ENCODE results near the gene NSUN5.
"Not testable (repeated sequence)": the region's sequence is repeated elsewhere in the genome, so short reads cannot be mapped to it uniquely, and the experiment has no call there.

NSUN5 gene

GRCh38 chr7:73327449-73327848 lies 18.8 kb upstream of the NSUN5 start:
- not testable (repeated sequence) for DNase-seq

DNA sequence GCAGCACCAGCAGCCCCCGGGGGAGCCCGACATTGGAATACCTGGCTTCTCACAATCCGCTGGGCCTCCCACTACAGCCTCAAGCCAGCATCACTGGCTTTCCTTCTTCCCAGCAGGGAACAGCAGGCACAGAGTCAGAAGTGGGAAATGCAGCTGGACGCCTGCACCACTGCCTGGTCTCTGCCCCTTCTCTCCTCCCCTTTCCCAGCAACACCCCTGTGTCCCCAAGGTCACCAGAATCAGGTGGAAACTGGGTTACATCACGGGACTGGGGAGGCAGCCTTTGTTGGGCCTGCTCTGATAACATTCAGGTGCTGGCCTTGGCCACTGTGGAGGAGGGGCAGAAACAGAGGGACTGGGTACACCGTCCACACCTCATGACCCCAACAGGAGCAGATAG lies 16.8 kb upstream of the NSUN5 start:
- DNase-seq: not testable (repeated sequence)

- peak in 36 of 51 donors; percentile 1 to 55 (median 32) for DNase-seq
These were observed 15.6 kb upstream of the NSUN5 start for GRCh38 chr7:73324081-73324845.

DNA sequence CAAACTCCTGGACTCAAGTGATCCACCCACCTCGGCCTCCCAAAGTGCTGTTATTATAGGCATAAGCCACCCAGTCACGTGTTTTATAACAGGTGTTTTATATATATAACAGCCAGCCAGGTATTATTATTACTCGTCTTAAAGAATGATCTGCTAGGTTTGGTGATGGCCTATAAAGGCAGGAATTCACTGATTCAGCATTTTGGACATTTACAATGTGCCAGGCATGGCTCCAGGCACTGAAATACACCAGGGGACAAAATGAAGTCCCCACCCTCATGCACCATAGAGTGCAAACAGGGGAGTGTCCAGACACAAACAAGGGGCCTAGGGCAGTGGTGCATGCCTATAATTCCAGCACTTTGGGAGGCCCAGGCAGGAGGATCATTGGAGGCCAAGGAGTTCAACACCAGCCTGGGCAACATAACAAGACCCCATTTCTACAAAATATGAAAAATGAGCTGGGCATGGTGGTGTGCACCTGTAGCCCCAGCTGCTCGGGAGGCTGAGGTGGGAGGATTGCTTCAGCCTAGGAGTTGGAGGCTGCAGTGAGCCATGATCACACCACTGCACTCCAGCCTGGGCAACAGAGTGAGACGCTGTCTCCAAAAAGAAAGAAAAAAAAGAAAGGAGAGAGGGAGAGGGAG lies 14.9 kb upstream of the NSUN5 start:
- not testable (repeated sequence) for DNase-seq

- not testable (repeated sequence) for DNase-seq
These were observed 11.4 kb upstream of the NSUN5 start for GRCh38 chr7:73320009-73320408.

- not testable (repeated sequence) for DNase-seq
These were observed 10.9 kb upstream of the NSUN5 start for GRCh38 chr7:73319541-73319940.

DNA sequence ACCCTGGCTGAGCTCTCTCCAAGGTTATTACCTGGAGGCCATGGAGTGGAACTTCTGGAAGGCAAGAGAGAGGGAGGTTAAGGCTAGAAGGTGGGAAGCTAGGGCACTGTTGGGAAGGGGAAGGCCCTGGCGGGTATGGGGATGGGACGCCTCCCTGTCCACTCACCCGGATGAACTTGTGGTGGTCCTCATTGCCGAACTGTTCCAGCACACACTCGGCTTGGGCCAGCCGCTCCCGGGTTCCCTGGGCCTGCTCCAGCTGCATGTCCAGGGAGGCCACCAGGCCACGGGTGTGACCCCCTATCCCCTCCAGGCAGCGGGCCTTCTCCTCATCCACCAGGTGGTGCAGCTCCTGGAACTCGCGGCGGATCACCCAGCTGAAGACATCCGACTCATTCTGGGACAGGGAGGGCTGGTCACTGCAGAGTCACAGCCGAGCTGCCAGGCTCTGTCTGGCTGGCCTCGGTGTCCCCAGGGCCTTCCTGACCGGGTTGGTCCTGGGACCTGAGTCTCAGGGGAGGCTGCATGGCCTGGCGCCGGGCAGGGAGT lies 10.1 kb upstream of the NSUN5 start:
- DNase-seq: not testable (repeated sequence)

DNA sequence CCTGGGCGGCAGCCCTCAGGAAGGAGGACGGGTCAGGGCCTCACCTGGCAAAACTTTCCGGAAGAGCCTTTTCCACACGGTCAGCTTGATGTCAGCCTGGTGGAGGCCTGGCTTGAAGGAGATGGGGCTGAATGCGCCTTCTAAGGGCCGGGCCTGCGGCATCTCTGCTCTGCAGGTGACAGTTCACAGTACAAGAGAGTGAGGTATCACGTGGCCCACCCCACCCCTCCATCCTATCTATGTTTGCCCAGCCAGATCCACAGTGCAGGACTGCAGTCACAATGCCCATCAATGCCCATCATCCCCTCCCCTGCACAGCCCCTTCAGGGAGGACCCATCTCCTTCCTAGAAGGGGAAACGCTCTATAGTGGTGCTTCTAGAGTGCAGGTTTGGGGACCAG lies 7.9 kb upstream of the NSUN5 start:
- no peak for DNase-seq

GRCh38 chr7:73314271-73314670 lies 5.6 kb upstream of the NSUN5 start:
- DNase-seq: no peak

- DNase-seq: no peak
These were observed 4.9 kb upstream of the NSUN5 start for GRCh38 chr7:73313521-73313906.

GRCh38 chr7:73312831-73313520 lies 4.3 kb upstream of the NSUN5 start:
- no peak for DNase-seq

DNA sequence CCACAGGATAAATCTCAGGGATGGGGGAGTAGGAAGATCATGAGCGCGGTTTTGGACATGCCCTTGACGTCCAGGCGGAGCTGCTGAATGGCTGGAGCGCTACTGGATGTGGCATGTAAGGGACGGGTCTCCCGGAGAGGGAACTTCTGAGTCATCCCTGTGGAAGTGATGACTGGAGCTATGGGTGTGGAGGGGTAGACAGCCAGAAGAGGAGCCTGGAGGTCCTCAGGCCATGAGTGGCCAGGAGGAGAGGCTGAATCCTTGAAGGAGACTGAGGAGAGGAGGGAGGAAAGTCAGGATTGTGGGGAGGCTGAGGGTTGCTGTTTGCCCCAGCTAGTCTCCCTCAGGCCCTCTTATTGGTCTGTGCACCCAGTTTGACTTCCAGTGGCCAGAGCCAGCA lies 2.8 kb upstream of the NSUN5 start:
- not testable (repeated sequence) for DNase-seq

DNA sequence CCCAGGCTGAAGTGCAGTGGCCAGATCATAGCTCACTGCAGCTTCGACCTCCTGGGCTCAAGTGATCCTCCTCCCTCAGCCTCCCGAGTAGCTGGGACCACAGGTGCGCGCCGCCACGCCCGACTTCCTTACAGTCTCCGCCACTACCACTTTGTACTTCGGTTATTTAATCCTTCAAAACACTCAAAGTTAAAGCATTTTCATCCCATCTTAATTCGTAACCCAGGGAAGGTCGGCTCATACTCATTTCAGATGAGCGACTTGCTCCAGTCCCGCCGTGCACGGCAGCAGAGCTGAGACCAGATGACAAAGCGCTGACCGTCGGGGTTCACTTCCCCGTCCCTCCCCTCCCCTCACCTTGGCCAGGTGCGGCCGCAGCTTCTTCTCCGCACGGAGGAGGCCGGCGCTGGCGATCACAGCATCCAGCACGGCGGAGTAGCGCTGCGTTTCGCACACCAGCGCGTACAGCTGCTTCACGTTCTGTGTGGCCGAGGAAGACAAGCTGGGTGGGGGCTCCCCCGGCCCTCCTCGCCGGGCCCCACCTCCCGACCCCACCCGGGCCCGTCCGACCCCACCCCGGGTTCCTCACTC lies 457 bp downstream of the NSUN5 start:
- peak in 3 of 51 donors; percentile 22 to 55 (median 38) for DNase-seq

GRCh38 chr7:73307436-73307835 lies 1.2 kb downstream of the NSUN5 start:
- no peak for DNase-seq

GRCh38 chr7:73304612-73305387 lies 3.8 kb downstream of the NSUN5 start:
- not testable (repeated sequence) for DNase-seq

DNA sequence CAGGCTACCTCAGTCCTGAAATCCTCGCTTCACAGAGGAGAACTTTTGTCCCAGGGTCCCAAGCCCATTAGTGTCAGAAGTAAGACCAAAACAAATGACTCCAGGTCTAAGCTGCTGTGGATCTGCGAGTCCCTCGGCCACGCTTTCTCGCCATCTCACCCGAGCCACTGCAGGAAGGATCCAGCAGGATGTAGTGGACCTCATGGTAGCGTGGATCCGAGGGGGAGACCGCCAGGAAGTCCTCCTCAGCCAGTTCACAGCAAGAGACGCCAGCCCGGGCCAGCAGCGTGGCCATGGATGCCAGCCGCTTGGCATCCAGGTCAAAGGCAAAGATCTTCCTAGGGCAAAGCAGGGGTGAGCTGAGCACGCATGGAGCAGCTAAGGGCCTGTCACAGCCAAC lies 4.6 kb downstream of the NSUN5 start:
- DNase-seq: no peak

DNA sequence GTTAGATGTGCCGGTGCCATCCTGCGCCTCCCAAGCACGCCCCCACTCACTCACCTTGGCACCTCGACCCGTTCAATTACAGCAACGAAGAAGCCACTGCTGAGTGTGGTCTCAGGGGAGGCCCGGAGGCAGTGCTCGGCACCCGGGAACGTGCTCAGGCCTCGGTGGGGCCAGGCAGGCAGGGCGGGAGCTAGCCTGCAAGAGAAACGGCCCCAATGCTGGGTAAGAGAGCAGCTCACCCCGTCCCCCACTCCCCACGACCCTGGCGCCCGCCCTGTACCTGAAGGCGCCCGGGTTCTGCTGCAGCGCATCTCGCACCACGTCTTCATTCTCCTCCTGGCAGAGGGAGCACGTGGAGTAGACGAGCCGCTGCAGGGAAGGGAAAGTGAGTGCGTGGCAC lies 5.1 kb downstream of the NSUN5 start:
- DNase-seq: no peak

DNA sequence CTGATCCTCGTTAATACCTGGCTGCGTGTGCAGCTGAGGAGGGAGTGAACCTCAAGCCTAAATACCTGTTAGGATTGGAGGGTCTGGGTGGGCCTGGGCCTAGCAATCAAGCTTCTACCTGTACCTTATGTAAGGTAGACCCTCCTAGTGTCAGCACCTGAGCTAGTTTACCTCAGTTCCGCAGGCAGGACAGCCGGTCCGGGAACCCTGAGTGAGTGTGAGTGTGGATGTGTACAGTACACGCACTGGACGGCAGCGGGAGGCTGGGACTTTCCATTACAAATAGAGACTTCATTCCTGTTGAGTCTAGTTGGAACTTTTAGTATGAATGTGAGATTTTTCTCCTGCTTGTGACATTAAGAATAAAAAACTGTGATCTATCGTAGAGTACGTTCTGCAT lies 5.8 kb downstream of the NSUN5 start:
- DNase-seq: not testable (repeated sequence)

DNA sequence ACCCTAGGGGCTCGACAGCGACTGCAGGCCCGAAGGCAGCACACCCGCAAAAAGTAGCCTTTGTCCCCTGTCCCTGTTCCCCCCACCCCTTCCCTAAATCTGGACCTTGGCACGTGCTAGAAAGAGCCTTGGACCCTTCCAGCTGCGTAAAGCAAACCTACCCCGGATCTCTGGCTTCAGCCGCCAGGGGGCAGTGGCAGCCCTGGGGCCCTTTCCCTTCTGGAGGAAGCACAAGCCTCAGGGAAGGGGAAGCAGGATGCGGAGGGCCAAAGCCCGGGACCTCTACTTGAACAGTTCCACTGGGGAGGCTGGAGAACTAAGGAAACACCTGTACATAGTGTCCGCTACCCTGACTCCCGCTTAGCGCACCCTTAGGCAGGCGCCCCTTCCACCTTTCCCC lies 7.5 kb downstream of the NSUN5 start:
- not testable (repeated sequence) for DNase-seq

- not testable (repeated sequence) for DNase-seq
These were observed 8.8 kb downstream of the NSUN5 start for GRCh38 chr7:73299812-73300211.

- not testable (repeated sequence) for DNase-seq
These were observed 10.9 kb downstream of the NSUN5 start for GRCh38 chr7:73297706-73298105.
